Activated CD4-positive, CD25-positive, alpha-beta regulatory T cell treated with anti-CD3 and anti-CD28 coated beads, Interleukin-2, amount 50 U/mL, for 24 hours (primary cell): ENCODE measurements around the gene PPP2CA.

Source experiments
- ATAC-seq, 2 donors: fragments of 150-1000 bp; cut with Tn5 transposase; one replicate each; pipeline ENCODE4 v1.10.0; 2021; ENCODE audit warnings: mild to moderate bottlenecking in 1 of 2, moderate library complexity in 1 of 2

Gene PPP2CA

DNA sequence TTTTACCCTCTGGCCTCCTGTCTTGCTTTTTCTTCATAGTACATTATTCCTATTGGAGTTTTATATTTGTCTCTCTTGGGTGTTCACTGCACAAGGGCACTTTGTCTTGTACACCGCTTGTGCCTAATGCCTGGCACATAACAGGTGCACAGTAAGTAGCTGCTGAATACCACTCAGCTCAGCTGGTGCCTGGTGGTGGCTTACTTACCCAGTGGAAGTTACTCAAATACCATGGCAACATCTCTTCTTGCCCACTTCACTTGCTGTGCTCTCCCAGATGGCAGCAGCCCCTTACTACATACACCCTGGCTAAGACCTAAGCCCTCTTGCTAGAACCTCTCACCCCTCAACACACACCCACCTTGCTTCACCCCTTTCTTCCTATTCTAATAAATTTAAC, 37.8 kb downstream of the PPP2CA start:
- no peak for ATAC-seq

DNA sequence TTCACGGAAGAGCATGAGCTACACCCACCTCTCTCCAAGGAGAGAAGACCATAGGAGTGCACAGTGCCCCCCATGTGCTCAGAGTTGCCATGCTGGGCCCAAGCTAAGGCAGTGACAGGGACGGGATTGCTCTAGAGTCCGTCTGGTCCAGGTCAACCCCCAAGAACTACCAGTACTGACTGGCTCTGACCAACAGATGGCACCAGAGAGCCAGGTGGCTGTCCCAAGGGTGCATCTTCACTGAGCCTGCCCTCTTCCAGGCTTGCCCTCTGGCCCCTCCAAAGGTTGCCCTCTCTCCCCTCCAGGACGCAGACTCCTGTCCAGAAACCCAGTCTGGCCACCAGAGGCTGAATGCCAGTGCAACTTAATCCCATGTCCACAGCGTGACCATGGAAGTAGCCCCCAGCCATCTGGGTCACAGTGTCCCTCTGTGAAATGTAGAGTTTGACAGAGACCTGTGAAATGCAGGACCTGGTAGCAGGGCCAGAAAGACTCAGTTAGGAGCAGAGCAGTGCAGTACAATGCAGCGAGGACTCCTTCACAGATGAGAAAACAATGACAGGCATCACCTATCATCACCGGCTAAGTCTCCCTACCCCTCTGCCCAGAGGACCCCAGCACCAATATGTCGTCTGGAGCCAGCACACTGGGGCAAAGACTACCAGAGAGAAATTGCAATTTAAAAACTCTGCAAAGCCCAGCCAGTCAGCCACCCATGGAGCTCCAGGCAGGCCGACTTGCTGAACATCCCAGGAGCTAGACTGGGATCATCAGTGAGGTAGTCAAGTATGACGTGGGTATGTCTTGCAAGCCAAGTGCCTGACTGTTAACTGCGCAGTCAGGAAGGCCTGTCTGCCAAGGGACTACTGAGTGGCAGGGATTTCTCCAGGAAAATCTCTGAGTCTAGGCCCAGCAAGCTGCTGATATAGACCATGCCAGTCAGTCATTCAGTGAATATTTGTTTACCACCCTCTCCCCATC, 41.4 kb downstream of the PPP2CA start:
- peak; percentile 91 to 95 for ATAC-seq

DNA sequence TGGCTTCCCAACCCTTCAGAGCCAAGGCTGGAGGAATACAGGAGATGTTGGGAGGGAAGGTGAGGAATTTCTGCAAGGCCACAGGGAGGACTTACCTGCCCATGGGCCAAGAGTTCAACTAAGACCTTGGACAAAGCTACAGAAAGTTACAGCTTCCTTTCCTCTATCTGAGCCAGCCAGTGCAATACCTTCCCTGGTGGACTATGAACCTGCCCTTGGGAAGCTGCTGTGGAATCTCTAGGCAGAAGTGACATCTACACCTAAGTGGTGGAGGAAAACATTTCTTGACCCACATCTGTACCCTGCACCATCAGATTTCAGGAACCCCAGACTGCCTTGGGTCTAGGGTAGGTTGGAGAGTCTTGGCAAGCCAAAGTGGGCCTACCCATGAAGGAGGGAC, 42.4 kb downstream of the PPP2CA start:
- no peak for ATAC-seq

DNA sequence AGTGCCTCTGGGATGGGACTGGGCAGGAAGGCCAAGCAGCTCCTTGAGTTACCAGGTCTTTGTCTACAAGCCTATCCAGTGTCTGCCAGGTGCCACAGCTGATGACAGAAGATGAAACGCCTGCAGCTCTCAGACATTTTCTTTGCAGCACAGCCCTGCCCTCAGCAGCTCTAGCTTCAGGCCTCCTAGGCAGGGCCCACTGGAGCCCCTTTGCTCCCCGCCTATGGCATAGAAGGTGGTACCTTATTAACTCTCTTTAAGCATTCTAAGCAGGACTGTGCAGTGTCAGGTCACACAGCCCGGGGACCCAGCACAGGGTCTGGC, 47.8 kb downstream of the PPP2CA start:
- no peak for ATAC-seq

DNA sequence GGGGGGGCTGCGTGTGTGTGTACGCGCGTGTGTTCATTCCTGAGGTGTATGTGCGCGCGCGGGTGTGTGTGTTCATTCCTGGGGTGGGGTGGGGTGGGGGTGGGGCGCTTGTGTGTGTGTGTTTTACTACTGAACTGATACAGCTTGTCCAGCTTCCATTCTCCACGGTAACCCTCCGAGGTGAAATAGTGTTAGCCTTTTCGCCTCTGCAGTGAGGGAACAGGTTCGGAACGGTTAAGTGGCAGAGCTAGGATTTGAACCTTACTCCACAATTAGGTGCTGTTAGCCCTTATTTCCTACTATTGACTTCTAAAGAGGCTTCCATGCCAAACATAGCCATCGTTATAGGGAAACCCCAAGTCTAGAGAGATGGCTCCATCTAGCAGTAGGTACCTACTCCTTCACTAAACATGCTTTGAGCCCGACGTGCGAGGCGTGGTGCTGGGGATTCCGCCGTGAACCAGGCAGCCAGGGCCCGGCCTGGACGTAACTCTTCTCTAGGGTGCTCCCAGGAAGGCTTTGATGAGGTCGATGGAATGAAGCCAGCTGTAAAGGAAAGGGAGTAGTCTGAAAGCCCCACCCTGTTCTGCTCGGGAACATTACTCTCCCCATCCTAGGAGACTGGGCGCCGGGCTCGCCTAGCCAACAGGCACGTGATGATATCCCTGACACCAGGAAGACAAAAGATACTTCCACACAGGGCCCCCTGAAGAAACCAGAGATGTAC, 48.3 kb downstream of the PPP2CA start:
- ATAC-seq: peak in 1 of 2 donors; percentile 25

DNA sequence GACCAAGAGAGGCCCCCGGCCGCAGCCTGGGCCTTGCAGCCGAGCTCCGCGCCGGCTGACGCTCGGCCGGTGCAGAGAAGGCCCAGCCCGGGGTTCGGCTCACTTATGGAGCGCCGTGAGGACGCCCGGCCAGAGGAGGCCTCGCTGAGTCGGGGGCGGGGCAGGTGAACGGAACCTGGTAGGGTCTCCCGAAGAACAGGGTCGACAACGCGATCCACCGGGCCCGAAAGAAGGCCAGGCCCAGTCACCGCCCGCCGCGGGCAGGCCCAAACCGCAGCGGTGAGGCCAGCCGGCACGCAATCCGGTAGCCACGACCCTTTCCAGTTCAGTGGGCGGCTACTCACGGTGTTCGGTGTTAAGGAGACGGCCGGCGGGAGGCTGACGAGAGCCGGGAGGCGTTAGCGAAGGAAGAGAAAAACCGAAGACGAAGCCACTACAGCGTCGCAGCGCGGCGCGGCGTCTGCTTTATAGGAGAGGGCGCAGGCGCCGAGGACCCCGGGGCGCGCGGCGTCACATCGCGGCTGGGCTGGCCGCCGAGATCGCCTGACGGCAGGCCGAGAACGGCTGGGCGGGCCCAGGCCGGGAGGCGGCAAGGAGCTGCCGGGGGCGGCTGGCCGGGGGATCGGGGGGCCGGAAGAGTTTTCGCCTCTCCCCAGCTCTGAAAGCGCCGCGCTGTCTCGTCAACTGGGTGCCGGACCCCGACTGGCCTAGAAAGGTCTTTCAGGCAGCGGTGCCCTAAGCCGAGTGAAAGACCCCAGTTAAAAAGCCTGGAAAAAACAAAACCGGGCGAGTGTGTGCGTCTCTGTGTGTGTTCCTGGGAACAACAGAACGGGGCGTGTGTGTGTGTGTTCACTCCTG, 49.1 kb downstream of the PPP2CA start, which contains the start of gene SKP1:
SKP1 (minus strand) TSS at position 440 of the 858 bp plus-strand sequence. CDS start 2,928 bp downstream, outside the sequence.
- ATAC-seq: peak; percentile 83 to 85

DNA sequence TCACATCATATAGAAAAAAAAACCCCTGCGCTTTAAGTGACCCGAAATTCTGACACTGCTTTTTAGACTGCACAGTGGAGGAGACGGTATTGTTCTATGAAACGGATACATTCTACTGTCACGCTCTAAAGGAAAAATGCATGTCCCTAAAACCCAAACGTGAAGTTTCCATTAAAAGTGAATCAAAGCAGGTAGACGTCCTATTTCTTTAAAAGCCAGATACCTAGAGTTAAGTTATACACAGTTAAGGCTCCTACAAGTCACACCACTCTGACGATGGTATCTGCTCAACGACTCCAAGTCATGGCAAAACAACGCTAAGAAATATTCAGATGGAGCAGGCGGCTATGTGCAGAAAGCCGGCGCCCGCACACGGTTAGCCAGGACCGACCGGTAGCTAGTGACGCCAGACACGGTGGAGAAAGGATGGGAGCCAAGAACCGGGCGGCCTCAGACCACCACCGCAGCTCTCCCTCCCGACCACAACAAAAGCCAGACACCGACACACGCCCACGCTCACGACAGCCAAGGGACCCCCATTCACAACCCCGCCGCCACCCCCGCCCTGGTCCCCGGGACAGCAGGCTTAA, 49.9 kb downstream of the PPP2CA start:
- ATAC-seq: peak; percentile 15 to 16

DNA sequence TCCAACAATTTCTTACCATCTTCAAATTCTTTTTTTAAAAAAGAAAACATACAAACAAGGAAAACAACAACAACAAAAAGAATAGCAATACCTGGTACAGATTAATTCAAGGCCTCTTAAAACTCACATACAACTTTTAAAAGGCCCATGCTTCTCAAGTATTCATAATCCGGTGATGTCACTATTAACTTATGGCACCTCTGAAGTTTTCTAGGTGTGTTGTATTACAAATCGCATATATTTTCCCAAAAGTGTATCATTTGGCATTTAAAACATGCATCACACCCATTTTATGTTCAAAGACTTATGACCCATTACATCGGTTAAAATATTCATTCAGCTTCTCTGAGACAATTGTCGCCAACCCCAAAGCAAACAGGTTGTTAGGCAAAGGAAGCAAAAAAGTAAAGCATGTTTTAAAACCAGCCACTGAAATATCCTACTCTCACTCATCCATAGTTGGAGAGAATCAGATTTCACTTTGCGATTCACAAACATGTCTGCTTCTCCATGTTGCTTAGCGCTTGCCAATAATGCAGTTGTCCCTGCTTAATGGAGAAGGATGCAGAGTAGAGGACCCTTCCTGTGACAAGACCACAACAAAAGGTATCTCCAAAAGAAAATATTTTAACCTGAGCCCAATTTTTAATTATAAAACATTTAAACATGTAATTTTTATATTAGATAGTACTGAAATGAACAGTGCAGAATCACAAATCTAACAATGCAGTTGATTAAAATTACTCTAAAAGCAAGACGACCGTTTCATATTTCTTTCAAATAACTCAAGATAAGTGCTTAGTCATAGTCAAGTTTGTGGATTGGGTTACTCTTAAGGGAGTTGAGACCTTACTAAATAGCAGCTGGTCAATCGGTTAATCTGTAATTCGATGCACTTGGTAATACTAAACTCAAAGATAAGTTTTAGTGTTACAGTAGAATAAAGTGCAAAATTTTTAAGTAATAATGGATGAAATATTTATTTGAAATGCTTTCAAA, 50.7 kb downstream of the PPP2CA start:
- ATAC-seq: no peak

DNA sequence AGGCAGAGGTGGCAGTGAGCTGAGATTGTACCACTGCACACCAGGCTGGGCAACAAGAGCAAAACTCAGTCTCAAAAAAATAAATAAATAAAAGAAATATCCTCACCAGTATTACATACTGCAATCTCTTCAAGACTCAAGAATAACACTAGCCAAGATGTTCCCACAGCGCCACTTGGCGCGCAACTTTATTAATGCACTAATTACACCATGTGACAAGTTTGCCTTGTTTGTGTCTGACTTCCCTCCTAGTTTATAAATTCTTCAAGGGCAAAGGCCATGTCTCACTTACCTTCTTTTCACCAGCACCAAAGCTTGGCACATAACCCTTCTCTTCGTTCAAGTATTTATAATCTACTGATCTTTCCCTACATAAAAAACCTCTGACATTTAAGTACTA, 53.9 kb downstream of the PPP2CA start:
- no peak for ATAC-seq

DNA sequence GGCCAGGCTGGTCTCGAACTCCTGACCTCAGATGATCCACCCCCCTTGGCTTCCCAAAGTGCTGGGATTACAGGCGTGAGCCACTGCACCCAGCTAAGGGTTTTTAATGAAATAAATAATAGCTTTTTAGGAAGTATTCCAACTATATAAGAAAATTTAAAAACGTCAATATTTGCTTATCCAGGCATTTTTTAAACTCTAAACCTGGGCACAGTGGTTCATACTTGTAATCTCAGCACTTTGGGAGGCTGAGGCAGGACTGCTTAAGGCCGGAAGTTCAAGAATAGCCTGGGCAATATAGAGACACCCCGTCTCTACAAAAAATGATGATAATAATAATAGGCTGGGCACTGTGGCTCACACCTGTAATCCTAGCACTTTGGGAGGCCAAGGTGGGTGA, 63.3 kb downstream of the PPP2CA start:
- no peak for ATAC-seq

DNA sequence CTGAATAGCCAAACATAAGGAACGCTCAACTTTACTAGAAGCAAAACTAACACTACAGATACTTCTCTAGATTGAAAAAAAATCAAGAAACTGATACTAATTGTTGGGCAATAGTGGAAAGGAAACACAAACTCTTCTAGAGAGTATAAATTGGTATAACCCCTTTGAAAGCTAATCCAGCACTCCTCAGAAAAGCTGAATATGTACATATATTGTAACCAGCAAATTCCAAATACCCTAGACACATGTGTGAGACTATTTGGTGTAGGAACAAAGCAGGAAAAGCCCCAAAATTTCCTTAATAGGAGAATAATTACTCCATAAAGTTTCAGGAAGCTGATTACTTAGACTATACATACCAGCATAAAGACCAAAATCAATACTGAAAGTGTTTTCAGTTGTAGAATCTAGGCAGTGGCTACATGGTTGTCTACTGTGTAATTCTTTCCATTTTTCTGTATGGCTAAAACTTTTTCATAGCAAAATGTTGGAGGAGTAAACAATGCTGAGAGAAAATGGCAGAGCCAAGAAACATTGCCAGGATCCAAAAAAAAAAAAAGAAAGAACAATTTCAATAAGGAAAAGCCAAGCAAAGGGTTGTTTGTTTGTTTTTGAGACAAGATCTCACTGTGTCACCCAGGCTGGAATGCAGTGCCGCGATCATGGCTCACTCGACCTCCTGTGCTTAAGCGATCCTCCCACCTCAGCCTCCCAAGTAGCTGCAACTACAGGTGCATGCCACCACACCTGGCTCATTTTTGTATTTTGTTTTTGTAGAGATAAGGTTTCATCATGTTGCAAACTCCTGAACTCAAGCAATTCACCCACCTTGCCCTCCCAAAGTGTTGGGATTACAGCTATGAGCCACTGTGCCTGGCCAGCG, 64.1 kb downstream of the PPP2CA start:
- ATAC-seq: peak in 1 of 2 donors; percentile 38

DNA sequence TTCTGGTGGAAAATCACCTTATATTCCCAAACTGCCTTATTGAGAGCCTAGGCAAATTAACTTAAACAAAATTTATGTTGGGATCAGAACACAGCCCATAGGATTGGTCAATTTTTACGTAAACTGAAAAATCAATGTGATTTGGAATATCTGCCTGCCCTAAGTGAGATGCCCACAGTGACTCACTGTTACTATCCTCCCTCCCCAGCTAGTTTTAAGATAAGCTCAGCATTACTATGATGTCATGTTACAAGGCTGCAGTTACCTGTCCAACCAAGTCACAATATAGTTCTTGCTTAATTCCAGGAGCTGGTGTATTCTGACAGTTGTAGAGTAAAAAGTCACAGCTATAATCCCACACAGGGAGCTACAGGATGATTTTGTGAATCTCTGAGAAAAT, 72.2 kb downstream of the PPP2CA start:
- ATAC-seq: peak; percentile 35 to 62

DNA sequence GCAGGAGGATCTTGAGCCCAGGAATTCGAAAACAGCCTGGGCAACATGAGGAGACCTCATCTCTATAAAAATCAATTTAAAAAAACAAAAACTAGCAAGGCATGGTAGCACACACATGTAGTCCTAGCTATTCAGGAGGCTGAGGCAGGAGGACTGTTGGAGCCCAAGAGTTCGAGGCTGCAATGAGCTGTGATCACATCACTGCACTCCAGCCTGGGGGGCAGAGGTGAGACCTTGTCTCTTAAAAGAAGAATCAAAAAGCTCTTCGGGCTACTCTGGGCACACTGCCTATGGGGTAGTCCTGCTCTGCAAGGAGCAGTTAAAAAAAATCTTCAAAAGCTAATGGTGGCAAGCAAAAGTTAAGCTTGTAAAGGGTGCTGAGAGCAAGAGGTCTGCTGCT, 72.6 kb downstream of the PPP2CA start:
- ATAC-seq: no peak

DNA sequence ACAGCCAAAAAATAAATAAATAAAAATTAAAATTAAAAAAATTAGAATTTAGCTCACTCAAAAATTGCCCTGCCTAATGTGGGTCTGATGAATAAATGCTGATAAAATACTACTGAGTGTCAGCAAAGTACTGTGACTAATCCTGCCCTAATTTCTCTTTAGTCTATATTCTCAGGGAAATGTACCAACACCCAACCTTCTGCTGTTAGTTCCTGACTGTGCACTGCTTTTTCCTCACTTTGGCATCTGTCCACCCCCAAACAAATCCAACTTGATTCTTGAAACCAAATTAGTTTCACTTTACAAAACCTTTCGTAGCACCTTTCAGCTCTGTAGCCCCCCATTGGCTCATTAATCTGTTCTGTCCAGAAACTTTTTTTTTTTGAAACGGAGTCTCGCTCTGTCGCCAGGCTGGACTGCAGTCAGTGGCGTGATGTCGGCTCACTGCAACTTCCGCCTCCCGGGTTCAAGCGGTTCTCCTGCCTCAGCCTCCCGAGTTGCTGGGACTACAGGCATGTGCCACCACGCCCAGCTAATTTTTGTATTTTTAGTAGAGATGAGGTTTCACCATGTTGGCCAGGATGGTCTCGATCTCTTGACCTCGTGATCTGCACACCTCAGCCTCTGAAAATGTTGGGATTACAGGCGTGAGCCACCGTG, 73.6 kb downstream of the PPP2CA start:
- ATAC-seq: peak in 1 of 2 donors; percentile 46

DNA sequence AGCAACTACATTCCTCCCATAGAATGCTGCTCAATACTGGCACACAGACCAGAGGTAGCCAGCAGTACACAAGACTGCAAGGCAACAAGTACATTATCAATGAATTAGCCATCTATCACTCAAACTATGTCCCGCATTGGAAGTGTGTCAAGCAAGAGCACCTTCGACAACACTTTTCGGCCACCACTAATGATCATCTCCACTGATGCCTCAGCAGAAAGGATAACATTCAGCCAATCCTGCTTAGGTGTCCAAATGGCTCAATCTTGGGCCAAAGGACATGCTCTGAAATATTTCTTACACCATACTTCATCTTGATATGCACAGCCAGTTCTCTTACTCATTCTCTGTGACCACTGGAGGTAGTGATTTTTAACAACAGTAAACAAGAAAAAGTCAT, 74.2 kb downstream of the PPP2CA start:
- ATAC-seq: no peak

DNA sequence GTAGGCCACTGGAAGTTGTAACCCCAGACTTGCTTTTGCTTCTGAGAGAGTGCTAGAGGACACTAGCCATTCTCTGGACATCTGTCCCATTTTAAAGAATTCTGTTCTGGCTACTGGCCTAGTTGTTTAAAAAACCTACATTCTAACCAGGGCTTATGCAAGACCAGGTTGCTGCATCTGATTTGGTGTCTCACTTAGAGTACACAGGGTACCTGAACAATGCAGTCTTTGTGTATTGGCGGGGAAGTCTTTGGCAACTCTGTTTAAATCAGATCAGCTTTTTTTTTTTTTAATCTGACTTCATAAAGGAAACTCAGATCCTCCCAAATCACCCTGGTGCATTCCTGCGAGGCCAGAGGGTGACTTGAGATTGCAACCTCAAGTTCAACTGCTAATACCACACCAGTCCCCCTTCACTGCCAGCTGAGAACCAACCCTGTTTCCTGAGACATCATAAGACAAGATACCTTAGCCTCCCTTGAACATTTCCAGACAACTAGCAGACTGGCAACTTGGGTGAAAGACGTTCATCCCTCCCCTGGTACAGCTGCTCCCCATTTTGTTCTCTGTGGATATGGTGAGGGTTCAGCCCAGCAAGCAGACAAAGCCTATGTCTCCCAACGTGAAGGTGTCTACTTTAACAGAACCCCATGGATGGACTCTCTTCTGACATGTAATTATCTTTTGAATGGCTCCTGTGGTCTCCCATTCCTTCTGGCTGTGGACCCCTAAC, 76.1 kb downstream of the PPP2CA start:
- no peak for ATAC-seq

DNA sequence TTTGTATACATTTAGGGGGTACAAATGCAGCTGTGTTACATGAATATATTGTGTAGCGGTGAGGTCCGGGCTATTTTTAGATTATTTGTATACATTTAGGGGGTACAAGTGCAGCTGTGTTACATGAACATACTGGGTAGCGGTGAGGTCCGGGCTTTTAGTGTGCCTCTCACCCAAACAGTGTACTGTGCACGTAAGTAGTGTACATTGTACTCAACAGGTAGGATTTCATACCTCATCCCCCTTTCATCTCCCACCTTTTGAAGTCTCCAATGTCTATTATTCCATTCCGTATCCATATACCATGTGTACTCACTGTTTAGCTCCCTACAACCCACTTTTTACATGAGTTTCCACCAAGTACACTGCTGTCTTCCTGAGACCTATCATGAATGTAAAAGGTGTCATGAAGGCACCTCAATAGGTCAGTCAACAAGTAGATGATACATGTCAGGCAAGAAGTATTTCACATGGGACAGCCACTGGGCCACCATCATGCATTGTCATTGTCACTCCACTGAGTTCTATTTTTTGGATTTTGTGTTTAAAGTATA, 76.8 kb downstream of the PPP2CA start:
- no peak for ATAC-seq

DNA sequence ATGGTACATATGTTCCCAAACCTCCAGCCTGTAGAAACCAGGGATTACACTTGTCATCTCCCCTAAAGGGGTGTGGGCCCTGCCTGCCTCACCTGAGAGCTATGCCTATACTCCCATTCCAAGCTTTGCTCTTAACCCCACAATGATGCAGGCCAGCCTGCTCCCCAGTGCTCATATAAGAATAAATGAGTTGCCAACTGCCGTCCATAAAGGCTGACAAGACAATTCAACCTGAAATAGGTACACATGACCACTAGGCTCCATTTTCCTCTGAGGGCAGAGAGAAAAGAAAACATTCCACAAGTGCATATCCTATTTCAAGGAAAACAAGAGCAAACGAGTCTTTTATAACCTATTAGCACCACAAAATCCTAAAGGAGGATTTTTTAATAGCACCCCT, 77.6 kb downstream of the PPP2CA start:
- no peak for ATAC-seq
